NCI-H1092 treated with DMSO at 0.1 percent for 48 hours (cell line): ENCODE data around the gene DMAC2.
"Not testable (repeated sequence)": the region's sequence is repeated elsewhere in the genome, so short reads cannot be mapped to it uniquely, and the experiment has no call there.

Experiments
- DNase-seq: peaks from one replicate; lab custom pipeline; 2025; lab: John Stamatoyannopoulos, UW

The DMAC2 gene

GRCh38 chr19:41439441-41440222, at the start of gene DMAC2:
Gene DMAC2, minus strand, starts transcription at chr19:41439912. Its CDS starts 13 bp downstream, at chr19:41439899.
- peak; percentile 96 for DNase-seq

GRCh38 chr19:41486953-41487352, 47.2 kb upstream of the DMAC2 start:
- not testable (repeated sequence) for DNase-seq

GRCh38 chr19:41484822-41485221, 45.1 kb upstream of the DMAC2 start:
- no peak for DNase-seq

GRCh38 chr19:41480336-41480735, 40.6 kb upstream of the DMAC2 start:
- no peak for DNase-seq

- no peak for DNase-seq
Measured at GRCh38 chr19:41479757-41480191, 40.1 kb upstream of the DMAC2 start.

- no peak for DNase-seq
Measured at GRCh38 chr19:41478875-41479756, 39.4 kb upstream of the DMAC2 start.

GRCh38 chr19:41478171-41478570, 38.5 kb upstream of the DMAC2 start:
- DNase-seq = no peak

GRCh38 chr19:41476583-41476982, 36.9 kb upstream of the DMAC2 start:
- DNase-seq = no peak

GRCh38 chr19:41463257-41464256, 23.8 kb upstream of the DMAC2 start:
- DNase-seq = not testable (repeated sequence)

- no peak for DNase-seq
Measured at GRCh38 chr19:41462497-41462896, 22.8 kb upstream of the DMAC2 start.

GRCh38 chr19:41457241-41457640, 17.5 kb upstream of the DMAC2 start:
- no peak for DNase-seq

- no peak for DNase-seq
Measured at GRCh38 chr19:41456342-41456918, 16.7 kb upstream of the DMAC2 start.

- no peak for DNase-seq
Measured at GRCh38 chr19:41455936-41456335, 16.2 kb upstream of the DMAC2 start.

- no peak for DNase-seq
Measured at GRCh38 chr19:41452584-41453275, 13.0 kb upstream of the DMAC2 start.

- DNase-seq = no peak
Measured at GRCh38 chr19:41449865-41450178, 10.1 kb upstream of the DMAC2 start.

GRCh38 chr19:41449079-41449864, 9.6 kb upstream of the DMAC2 start:
- peak; percentile 43 for DNase-seq

- no peak for DNase-seq
Measured at GRCh38 chr19:41447732-41448332, 8.1 kb upstream of the DMAC2 start.

GRCh38 chr19:41445575-41445974, 5.9 kb upstream of the DMAC2 start:
- no peak for DNase-seq

GRCh38 chr19:41443813-41444455, 4.2 kb upstream of the DMAC2 start:
- no peak for DNase-seq
